GM18526 (cell line): ENCODE measurements around the gene TMEM9.
A peak's percentile ranks its signal among the peaks of the same experiment; 100 is the strongest.

ENCODE experiments used
- POLR2A ChIP-seq: IDR thresholded peaks from 3 replicates; pipeline ENCODE4 v1.6.1; 2011; ENCODE audit not compliant: insufficient read length; ENCODE audit errors: extremely low read depth

The TMEM9 gene

GRCh38 chr1:201180141-201180540 is 25.9 kb upstream of the TMEM9 start:
- TF ChIP-seq POLR2A: no peak

GRCh38 chr1:201178718-201179117 is 24.4 kb upstream of the TMEM9 start:
- TF ChIP-seq POLR2A: no peak

- TF ChIP-seq POLR2A: no peak
Observed at GRCh38 chr1:201176940-201177339, 22.7 kb upstream of the TMEM9 start.

GRCh38 chr1:201175820-201176500 is 21.7 kb upstream of the TMEM9 start:
- TF ChIP-seq POLR2A: no peak

GRCh38 chr1:201173736-201174135 is 19.5 kb upstream of the TMEM9 start:
- no peak for TF ChIP-seq POLR2A

- TF ChIP-seq POLR2A: no peak
Observed at GRCh38 chr1:201172999-201173610, 18.8 kb upstream of the TMEM9 start.

GRCh38 chr1:201172326-201172725 is 18.1 kb upstream of the TMEM9 start:
- TF ChIP-seq POLR2A: no peak

- TF ChIP-seq POLR2A: no peak
Observed at GRCh38 chr1:201171063-201172036, 17.1 kb upstream of the TMEM9 start.

- TF ChIP-seq POLR2A: peak; percentile 38
Observed at GRCh38 chr1:201170533-201171062, 16.3 kb upstream of the TMEM9 start.

- no peak for TF ChIP-seq POLR2A
Observed at GRCh38 chr1:201169971-201170532, 15.8 kb upstream of the TMEM9 start.

- no peak for TF ChIP-seq POLR2A
Observed at GRCh38 chr1:201169203-201169602, 14.9 kb upstream of the TMEM9 start.

- TF ChIP-seq POLR2A: no peak
Observed at GRCh38 chr1:201167041-201167991, 13.0 kb upstream of the TMEM9 start.

GRCh38 chr1:201164645-201165044 is 10.4 kb upstream of the TMEM9 start:
- TF ChIP-seq POLR2A: no peak

- no peak for TF ChIP-seq POLR2A
Observed at GRCh38 chr1:201163707-201164106, 9.4 kb upstream of the TMEM9 start.
